HG03045 (cell line): ENCODE measurements around the gene ANGPTL4.
"Not testable (repeated sequence)": the region's sequence is repeated elsewhere in the genome, so short reads cannot be mapped to it uniquely, and the experiment has no call there.

Experiments used
- ATAC-seq: cut with Tn5 transposase; IDR thresholded peaks from one replicate; pipeline ENCODE4 v1.9.1; 2021; ENCODE audit warnings: mild to moderate bottlenecking, moderate library complexity; ENCODE audit not compliant: unreplicated experiment

ANGPTL4 gene

GRCh38 chr19:8358948-8359347 is 5.0 kb upstream of the ANGPTL4 start:
- ATAC-seq = no peak

- ATAC-seq = no peak
Observed at GRCh38 chr19:8360196-8360595, 3.8 kb upstream of the ANGPTL4 start.

GRCh38 chr19:8361921-8362793 is 1.8 kb upstream of the ANGPTL4 start:
- ATAC-seq = no peak

- no peak for ATAC-seq
Observed at GRCh38 chr19:8366121-8366581, 2.2 kb downstream of the ANGPTL4 start.

- ATAC-seq = no peak
Observed at GRCh38 chr19:8366961-8367326, 3.0 kb downstream of the ANGPTL4 start.

- no peak for ATAC-seq
Observed at GRCh38 chr19:8367327-8368001, 3.5 kb downstream of the ANGPTL4 start.

GRCh38 chr19:8370176-8371010 is 6.4 kb downstream of the ANGPTL4 start:
- ATAC-seq = no peak

GRCh38 chr19:8371011-8371804 is 7.3 kb downstream of the ANGPTL4 start:
- ATAC-seq = no peak

GRCh38 chr19:8373867-8374813 is 10.2 kb downstream of the ANGPTL4 start:
- ATAC-seq = no peak

- not testable (repeated sequence) for ATAC-seq
Observed at GRCh38 chr19:8375766-8376165, 11.8 kb downstream of the ANGPTL4 start.

- ATAC-seq = not testable (repeated sequence)
Observed at GRCh38 chr19:8376373-8376974, 12.5 kb downstream of the ANGPTL4 start.

GRCh38 chr19:8377598-8377997 is 13.6 kb downstream of the ANGPTL4 start:
- ATAC-seq = no peak

- not testable (repeated sequence) for ATAC-seq
Observed at GRCh38 chr19:8379156-8379891, 15.4 kb downstream of the ANGPTL4 start.

- ATAC-seq = not testable (repeated sequence)
Observed at GRCh38 chr19:8384569-8384968, 20.6 kb downstream of the ANGPTL4 start.

- ATAC-seq = not testable (repeated sequence)
Observed at GRCh38 chr19:8385103-8385502, 21.1 kb downstream of the ANGPTL4 start.

- not testable (repeated sequence) for ATAC-seq
Observed at GRCh38 chr19:8385566-8385965, 21.6 kb downstream of the ANGPTL4 start.

GRCh38 chr19:8386419-8386818 is 22.5 kb downstream of the ANGPTL4 start:
- not testable (repeated sequence) for ATAC-seq

- no peak for ATAC-seq
Observed at GRCh38 chr19:8386990-8387389, 23.0 kb downstream of the ANGPTL4 start.
